Measurements from ENCODE around the gene KCTD12. TPM values are rescaled to one million over a fixed set of nuclear protein-coding genes. Genes with fewer than 3 reads are reported as not detected.

Gene KCTD12
- total RNA-seq, 2 experiments from 2014 or later, result 0.08 TPM; not detected in 1

DNA sequence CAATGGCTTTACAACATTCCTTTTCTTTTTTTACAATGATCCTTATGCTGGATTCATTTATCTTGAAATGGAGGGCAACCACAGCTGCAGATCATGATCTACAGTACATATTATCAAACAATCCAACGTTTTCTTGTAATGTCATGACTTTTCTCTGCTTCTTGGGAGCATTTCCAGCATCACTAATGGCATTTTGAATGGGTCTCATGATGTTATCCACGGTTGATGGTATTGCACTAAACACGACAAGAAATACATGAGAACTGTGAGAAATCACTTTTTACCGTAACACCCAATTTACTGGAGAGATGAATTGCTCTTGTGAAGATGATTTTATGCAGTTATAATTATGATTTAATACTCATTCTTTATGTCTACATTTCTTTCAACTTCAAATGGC is 45.9 kb upstream of the KCTD12 start:
- H3K9me2 ChIP-seq (ENCODE audit: insufficient read depth, low read length), result no peaks in the 10 kb centered on the region
- no peak overlapping the region for H2AFZ ChIP-seq (ENCODE audit: low read length)
- ChIA-PET POLR2A (interaction anchor here (1.0 kb wide), 1 partner anchor 28 kb away, joined by 3 read pairs; no protein-coding TSS in a partner anchor), CTCF (ENCODE audit: unreplicated experiment) (interaction anchor here (0.7 kb wide), 1 partner anchor 44 kb away, joined by 3 read pairs; no protein-coding TSS in a partner anchor)
- no TSS peak for BruUV-seq (replicated peaks)
- no peak overlapping the region for H3K4me2 ChIP-seq (ENCODE audit: low read length)
- H3K36me3 ChIP-seq (ENCODE audit: insufficient read depth, low read length), result no peaks in the 10 kb centered on the region
- DNase-seq (ENCODE audit: low spot score), result no peak
- H3K9me3 ChIP-seq (ENCODE audit: low read length), result no peaks in the 10 kb centered on the region
- intact Hi-C loops (cut with micrococcal nuclease; ENCODE audit: unreplicated experiment), result no loop called here
- no peaks in the 10 kb centered on the region for H3K79me2 ChIP-seq (ENCODE audit: insufficient read depth, low read depth, low read length)
- TF ChIP-seq, protein P1, sequence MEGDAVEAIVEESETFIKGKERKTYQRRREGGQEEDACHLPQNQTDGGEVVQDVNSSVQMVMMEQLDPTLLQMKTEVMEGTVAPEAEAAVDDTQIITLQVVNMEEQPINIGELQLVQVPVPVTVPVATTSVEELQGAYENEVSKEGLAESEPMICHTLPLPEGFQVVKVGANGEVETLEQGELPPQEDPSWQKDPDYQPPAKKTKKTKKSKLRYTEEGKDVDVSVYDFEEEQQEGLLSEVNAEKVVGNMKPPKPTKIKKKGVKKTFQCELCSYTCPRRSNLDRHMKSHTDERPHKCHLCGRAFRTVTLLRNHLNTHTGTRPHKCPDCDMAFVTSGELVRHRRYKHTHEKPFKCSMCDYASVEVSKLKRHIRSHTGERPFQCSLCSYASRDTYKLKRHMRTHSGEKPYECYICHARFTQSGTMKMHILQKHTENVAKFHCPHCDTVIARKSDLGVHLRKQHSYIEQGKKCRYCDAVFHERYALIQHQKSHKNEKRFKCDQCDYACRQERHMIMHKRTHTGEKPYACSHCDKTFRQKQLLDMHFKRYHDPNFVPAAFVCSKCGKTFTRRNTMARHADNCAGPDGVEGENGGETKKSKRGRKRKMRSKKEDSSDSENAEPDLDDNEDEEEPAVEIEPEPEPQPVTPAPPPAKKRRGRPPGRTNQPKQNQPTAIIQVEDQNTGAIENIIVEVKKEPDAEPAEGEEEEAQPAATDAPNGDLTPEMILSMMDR (conservative IDR thresholded peaks at IDR 0.05; ENCODE audit: low read length), result no peak
- TF ChIP-seq EZH2phosphoT487 (IDR thresholded peaks at IDR 0.05; ENCODE audit: borderline replicate concordance, low read depth, low read length), result no peak
- H3K4me1 ChIP-seq (ENCODE audit: insufficient read depth, low read length, poor library complexity, severe bottlenecking), result no peaks in the 10 kb centered on the region
- no peak overlapping the region for H3K27ac ChIP-seq (ENCODE audit: low read depth, low read length, poor library complexity, severe bottlenecking)
- no peaks in the 10 kb centered on the region for H4K20me1 ChIP-seq (ENCODE audit: insufficient read depth, low read length)
- H3K4me3 ChIP-seq (ENCODE audit: low read depth, low read length, poor library complexity, severe bottlenecking), result no peak overlapping the region

DNA sequence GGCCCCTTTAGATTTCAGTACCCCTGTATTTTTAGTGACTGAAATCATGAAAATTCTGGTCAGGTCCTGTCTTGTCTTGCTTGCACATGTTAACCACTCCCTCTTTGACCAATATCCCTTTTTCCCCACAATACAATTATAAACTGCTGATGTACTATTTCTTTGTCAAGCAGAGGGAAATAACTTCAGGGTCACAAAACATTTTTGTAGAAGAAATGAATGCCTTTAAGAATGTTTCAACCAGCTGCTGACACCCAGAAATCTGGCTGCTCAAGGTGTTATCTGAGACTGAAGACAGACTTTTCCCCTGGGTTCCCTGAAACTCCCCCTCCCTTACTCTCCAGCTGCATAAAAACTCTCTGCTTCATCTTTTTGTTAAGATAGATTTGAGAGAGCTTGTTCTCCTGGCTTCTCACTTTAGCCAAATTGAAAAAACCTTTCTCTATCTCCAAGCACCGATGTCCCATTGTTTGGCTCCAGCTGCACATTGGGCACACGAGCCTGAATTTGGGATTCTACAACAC is 43.7 kb upstream of the KCTD12 start:
- Histone ChIP-seq H3K4me3 (ENCODE audit: low read depth, low read length, poor library complexity, severe bottlenecking) (no peak overlapping the region), H3K4me2 (ENCODE audit: low read length) (no peak overlapping the region), H3K4me1 (ENCODE audit: insufficient read depth, low read length, poor library complexity, severe bottlenecking) (no peaks in the 10 kb centered on the region), H3K27ac (ENCODE audit: low read depth, low read length, poor library complexity, severe bottlenecking) (no peak overlapping the region), H2AFZ (ENCODE audit: low read length) (no peak overlapping the region), H4K20me1 (ENCODE audit: insufficient read depth, low read length) (no peaks in the 10 kb centered on the region), H3K79me2 (ENCODE audit: insufficient read depth, low read depth, low read length) (no peaks in the 10 kb centered on the region), H3K9me2 (ENCODE audit: insufficient read depth, low read length) (no peaks in the 10 kb centered on the region), H3K36me3 (ENCODE audit: insufficient read depth, low read length) (no peaks in the 10 kb centered on the region), H3K9me3 (ENCODE audit: low read length) (no peaks in the 10 kb centered on the region)
- TF ChIP-seq EZH2phosphoT487 (IDR thresholded peaks at IDR 0.05; ENCODE audit: borderline replicate concordance, low read depth, low read length), result no peak
- no peak for DNase-seq (ENCODE audit: low spot score)
- intact Hi-C loops (cut with micrococcal nuclease; ENCODE audit: unreplicated experiment), result no loop called here
- CTCF ChIA-PET (ENCODE audit: unreplicated experiment), result no interaction called here
- POLR2A ChIA-PET, result interaction anchor here (1.1 kb wide), 1 partner anchor 9 kb away, joined by 3 read pairs; no protein-coding TSS in a partner anchor
- no TSS peak for BruUV-seq (replicated peaks)

DNA sequence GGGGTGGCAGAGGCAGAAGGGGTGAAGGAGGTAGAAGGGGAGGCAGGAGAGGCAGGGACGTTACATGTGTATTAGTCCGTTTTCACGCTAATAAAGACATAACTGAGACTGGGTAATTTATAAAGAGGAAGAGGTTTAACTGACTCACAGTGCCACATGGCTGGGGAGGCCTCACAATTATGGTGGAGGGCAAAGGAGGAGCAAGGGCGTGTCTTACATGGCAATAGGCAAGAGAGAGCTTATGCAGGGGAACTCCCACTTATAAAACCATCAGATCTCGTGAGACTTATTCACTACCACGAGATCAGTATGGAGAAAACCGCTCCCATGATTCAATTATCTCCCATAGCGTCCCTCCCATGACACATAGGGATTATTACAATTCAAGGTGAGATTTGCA is 43.1 kb upstream of the KCTD12 start:
- Histone ChIP-seq H4K20me1 (ENCODE audit: insufficient read depth, low read length) (no peaks in the 10 kb centered on the region), H3K9me3 (ENCODE audit: low read length) (no peaks in the 10 kb centered on the region), H3K36me3 (ENCODE audit: insufficient read depth, low read length) (no peaks in the 10 kb centered on the region), H3K27ac (ENCODE audit: low read depth, low read length, poor library complexity, severe bottlenecking) (no peak overlapping the region), H3K4me1 (ENCODE audit: insufficient read depth, low read length, poor library complexity, severe bottlenecking) (no peaks in the 10 kb centered on the region), H3K79me2 (ENCODE audit: insufficient read depth, low read depth, low read length) (no peaks in the 10 kb centered on the region), H3K9me2 (ENCODE audit: insufficient read depth, low read length) (no peaks in the 10 kb centered on the region), H3K4me3 (ENCODE audit: low read depth, low read length, poor library complexity, severe bottlenecking) (no peak overlapping the region), H2AFZ (ENCODE audit: low read length) (no peak overlapping the region), H3K4me2 (ENCODE audit: low read length) (no peak overlapping the region)
- BruUV-seq (replicated peaks), result no TSS peak
- TF ChIP-seq, protein P1 (conservative IDR thresholded peaks at IDR 0.05; ENCODE audit: low read length), result no peak
- no peak for TF ChIP-seq EZH2phosphoT487 (IDR thresholded peaks at IDR 0.05; ENCODE audit: borderline replicate concordance, low read depth, low read length)
- intact Hi-C loops (cut with micrococcal nuclease; ENCODE audit: unreplicated experiment), result no loop called here
- ChIA-PET CTCF (ENCODE audit: unreplicated experiment) (no interaction called here), POLR2A (interaction anchor here (1.1 kb wide), 1 partner anchor 10 kb away, joined by 3 read pairs; no protein-coding TSS in a partner anchor)
- DNase-seq (ENCODE audit: low spot score), result no peak
